Measurements from ENCODE around the gene KLF3.
"Not testable (repeated sequence)": the region's sequence is repeated elsewhere in the genome, so short reads cannot be mapped to it uniquely, and the experiment has no call there.

KLF3 gene

GRCh38 chr4:38663801-38664705, at the start of gene KLF3:
Gene KLF3 (plus strand): TSS chr4:38664199. CDS start chr4:38680626, 16,427 bp downstream.
- in situ Hi-C loops (cut with MboI; ENCODE audit: low sequenced_read_pairs): no loop called here

- in situ Hi-C loops (cut with MboI; ENCODE audit: low sequenced_read_pairs): no loop called here
These were observed 49.8 kb upstream of the KLF3 start for GRCh38 chr4:38614231-38614630.

GRCh38 chr4:38615847-38616246, 48.2 kb upstream of the KLF3 start:
- in situ Hi-C loops (cut with MboI; ENCODE audit: low sequenced_read_pairs): no loop called here

GRCh38 chr4:38618505-38618904, 45.5 kb upstream of the KLF3 start:
- in situ Hi-C loops (cut with MboI; ENCODE audit: low sequenced_read_pairs): no loop called here

DNA sequence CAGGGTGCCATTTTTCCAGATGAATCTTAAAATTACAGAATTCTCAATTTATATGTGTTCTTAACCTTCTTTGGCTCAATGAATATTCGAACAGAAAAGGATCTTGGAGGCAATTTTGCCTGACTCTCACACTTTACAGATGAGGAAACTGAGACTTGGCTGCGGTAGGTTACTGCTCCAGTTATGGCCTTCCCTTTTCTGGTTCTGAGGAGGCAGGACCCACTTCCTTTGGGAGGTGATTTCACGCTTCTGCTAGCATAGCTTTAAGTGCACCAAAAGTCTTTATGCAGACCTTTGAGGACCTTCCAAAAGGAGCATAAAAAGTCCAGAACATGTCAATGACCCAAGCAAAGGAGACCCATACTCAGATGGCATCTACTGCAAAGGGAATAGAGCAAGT, 44.7 kb upstream of the KLF3 start:
- in situ Hi-C loops (cut with MboI; ENCODE audit: low sequenced_read_pairs): no loop called here

- in situ Hi-C loops (cut with MboI; ENCODE audit: low sequenced_read_pairs): no loop called here
These were observed 43.9 kb upstream of the KLF3 start for GRCh38 chr4:38620065-38620464.

DNA sequence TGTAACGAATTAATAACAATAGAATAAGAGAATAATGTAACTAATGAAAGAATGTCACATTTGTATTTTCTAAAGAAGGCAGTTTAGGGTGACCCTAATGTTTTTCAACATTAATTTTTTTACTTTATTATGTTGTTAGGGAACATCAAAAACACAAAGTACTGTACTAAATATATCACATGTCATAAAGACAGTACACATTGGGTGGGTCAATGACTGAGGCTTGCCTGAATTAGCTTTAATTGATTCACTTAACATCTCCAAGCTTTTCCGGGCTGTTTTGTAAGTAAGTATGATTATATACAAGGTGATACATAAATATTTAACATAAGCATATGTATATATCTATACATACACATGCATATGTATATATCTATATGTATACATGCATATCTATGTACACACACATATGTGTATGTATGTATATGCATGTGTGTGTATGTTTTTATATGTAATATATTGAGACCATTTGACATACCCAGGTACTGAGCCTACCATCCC, 43.4 kb upstream of the KLF3 start:
- in situ Hi-C loops (cut with MboI; ENCODE audit: low sequenced_read_pairs): no loop called here

DNA sequence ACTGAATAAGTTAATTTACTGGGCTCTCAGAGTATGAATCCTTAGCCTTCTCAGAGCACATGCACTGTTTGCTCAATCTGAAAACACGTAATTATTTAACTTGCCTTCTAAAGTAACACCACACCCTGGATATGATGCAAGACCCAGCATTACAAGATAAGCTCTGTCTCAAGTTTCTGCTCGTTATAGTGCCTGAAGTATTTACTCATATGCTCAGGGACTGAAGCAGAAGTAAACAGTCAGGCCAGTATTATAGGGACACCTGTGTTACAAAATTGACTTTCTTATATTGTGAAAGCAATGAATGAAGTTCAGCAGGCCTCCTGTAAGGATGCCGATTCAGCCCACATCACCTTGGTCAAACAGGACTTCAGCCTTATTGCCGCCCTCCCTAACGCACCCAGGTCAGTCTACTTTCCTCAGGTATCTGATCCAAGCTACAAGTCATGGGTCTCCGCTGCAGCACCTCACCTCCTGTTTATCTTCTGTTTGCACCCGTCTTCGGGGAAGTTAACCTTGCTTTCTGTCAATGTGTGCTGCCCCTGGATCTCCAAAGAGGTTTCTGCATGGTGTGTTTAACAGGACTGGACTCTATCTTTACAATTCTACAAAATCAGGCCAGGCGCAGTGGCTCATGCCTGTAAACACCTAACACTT, 42.8 kb upstream of the KLF3 start:
- in situ Hi-C loops (cut with MboI; ENCODE audit: low sequenced_read_pairs): no loop called here

DNA sequence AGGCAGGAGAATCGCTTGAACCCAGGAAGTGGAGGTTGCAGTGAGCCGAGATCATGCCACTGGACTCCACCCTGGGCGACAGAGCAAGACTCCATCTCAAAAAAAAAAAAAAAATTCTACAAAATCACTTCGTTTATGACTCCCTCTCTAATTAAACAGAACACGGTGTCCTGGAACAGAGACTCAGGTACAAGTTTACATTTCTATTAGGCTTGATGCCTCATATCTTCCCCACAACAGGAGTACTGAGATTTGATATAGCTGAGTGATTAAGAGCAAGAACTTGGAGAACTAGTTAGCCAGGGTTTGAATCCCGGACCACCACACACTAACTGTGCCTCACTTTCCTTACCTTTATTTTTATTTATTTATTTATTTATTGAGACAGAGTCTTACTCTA, 42.2 kb upstream of the KLF3 start:
- in situ Hi-C loops (cut with MboI; ENCODE audit: low sequenced_read_pairs): no loop called here

DNA sequence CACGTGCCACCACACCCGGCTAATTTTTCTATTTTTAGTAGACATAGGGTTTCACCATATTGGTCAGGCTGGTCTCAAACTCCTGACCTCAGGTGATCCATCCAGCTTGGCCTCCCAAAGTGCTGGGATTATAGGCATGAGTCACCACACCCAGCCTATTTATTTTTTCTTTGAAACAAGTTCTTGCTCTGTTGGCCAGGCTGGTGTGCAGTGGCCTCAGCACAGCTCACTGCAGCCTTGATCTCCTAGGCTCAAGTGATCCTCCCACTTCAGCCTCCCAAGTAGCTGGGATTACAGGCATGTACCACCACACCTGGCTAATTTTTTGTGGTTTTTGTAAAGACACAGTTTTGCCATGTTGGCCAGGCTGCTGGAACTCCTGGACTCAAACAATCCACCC, 41.7 kb upstream of the KLF3 start:
- in situ Hi-C loops (cut with MboI; ENCODE audit: low sequenced_read_pairs): not testable (repeated sequence)

DNA sequence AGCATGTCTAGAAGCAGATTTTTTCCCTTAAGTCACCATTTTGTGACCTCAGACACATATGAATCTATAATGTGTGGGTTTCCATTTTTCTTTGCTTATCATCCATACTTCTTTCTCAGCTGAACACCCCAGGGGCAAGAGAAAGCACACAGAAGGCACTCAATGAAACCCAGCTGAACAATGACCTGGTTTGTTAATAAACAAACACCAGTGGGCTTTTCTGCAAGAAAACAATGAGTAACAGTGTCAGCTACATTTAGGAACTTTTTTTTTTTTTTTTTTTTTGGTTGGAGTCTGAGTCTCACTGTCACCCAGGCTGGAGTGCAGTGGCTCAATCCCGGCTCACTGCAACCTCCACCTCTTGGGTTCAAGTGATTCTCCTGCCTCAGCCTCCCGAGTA, 40.7 kb upstream of the KLF3 start:
- in situ Hi-C loops (cut with MboI; ENCODE audit: low sequenced_read_pairs): no loop called here

GRCh38 chr4:38624311-38624710, 39.7 kb upstream of the KLF3 start:
- in situ Hi-C loops (cut with MboI; ENCODE audit: low sequenced_read_pairs): no loop called here

- in situ Hi-C loops (cut with MboI; ENCODE audit: low sequenced_read_pairs): no loop called here
These were observed 38.5 kb upstream of the KLF3 start for GRCh38 chr4:38625508-38625907.

DNA sequence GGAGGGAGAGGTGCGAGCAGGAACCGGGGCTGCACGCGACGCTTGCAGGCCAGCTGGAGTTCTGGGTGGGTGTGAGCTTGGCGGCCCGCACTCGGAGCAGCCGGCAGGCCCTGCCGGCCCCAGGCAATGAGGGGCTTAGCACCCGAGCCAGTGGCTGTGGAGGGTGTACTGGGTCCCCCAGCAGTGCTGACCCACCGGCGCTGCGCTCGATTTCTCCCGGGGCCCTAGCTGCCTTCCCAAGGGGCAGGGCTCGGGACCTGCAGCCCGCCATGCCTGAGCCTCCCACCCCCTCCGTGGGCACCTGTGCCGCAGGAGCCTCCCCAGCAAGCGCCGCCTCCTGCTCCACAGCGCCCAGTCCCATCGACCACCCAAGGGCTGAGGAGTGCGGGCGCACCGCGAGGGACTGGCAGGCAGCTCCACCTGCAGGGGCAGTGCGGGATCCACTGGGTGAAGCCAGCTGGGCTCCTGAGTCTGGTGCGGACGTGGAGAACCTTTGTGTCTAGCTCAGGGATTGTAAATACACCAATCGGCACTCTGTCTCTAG, 37.0 kb upstream of the KLF3 start:
- in situ Hi-C loops (cut with MboI; ENCODE audit: low sequenced_read_pairs): not testable (repeated sequence)

DNA sequence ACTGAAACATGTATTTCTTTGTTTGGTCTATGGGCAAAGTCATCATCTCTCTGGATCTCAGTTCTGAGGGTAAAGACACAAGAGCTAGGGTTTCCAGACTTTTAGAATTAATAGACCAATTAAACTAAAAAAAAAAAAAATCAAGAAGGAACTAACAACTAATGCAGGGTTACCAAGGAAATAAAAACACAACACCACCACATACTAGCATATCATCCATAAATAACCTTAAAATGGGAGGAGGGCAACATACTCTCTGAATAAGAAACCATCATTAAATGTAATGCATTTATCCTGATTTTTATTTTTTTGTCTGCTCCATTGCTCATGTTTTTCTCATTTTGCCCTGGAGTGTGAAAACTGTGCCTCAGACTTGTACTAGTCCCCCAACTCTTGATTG, 33.5 kb upstream of the KLF3 start:
- in situ Hi-C loops (cut with MboI; ENCODE audit: low sequenced_read_pairs): no loop called here

DNA sequence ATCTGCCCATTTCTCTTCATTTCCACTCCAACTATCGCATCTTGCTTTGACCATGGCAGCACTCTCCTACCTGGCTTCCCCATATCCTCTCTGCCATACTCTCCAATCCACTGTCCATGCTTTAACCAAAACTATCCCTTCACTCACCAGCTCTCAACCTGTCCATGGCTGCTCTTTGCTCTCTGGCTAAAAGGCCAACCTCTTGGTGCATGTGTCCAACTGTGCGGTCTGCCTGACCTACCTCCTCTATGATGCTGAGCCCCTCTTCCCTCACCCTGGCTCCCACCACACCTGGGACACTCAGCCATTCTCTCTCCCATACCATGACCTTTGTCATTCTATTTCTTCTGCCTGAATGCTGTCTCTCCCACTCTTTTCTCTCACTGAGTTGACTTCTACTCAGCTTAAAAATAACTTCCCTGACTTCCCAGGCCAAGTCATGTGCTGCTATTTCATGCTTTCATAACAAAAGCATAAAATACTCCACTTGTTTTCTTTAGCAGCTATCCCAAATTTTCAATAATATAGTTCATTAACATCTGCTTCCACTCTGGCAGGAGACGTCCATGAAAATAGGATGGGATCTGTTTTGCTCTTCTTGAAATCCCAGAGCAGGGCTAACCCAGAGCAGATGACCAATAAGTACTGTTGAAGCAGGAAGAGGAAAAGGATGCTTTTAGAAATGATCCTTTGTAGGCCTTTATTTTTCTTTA, 29.8 kb upstream of the KLF3 start:
- in situ Hi-C loops (cut with MboI; ENCODE audit: low sequenced_read_pairs): no loop called here

DNA sequence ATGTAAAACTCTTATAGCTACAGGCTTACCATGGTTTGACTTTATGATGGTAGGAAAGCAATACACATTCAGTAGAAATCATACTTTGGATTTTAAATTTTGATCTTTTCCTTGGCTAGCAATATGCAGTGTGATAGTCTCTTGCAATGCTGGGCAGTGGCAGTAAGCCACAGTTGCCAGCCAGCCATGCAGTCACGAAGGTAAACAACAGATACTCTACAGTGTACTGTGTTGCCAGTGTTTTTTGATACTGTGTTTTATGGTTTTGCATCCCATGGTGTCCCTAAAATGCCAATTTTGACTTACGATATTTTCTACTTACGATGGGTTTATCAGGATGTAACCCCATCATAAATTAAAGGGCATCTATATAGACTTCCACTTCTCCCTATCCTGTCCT, 24.8 kb upstream of the KLF3 start:
- in situ Hi-C loops (cut with MboI; ENCODE audit: low sequenced_read_pairs): no loop called here

GRCh38 chr4:38641811-38642210, 22.2 kb upstream of the KLF3 start:
- in situ Hi-C loops (cut with MboI; ENCODE audit: low sequenced_read_pairs): no loop called here

GRCh38 chr4:38644201-38644600, 19.8 kb upstream of the KLF3 start:
- in situ Hi-C loops (cut with MboI; ENCODE audit: low sequenced_read_pairs): no loop called here

DNA sequence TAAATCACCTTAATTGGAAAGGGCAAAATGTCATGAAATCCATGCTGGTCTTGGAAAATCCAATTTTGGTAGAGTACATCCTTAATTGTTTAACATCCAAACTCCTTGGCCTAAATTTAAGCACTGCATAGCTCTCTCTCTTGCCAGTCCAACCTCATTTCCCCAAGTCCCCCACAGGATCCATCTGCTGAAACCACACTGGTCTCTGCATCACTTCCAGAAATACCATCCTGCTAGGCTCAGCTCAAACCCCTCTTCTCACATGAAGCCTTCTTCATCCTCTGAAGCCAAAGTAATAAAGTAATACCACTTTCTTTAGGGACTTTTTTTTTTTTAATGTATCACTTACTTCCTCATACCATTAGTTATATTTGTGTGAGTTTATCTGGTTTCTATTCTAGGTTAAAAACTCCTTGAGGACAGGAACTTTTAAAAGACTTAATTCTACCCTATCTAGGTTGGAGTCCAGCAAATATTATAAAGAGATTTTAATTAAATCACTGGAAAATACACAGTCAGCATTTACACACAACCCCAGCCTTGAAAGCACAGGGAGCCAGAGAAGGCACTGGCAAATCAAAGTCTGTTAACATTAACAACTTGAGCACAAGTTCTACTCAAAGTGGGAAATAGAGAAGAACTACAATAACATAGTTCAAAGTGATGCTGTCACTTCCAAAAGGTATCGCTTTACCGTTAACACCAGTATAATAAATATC, 16.7 kb upstream of the KLF3 start:
- in situ Hi-C loops (cut with MboI; ENCODE audit: low sequenced_read_pairs): no loop called here

GRCh38 chr4:38650133-38650532, 13.9 kb upstream of the KLF3 start:
- in situ Hi-C loops (cut with MboI; ENCODE audit: low sequenced_read_pairs): no loop called here
